Small intestine (tissue), 7 donors: ENCODE results near the gene KLRG1. TPM values are rescaled to one million over a fixed set of nuclear protein-coding genes. Genes with fewer than 3 reads are reported as not detected.
A peak's percentile ranks its signal among the peaks of the same experiment; 100 is the strongest.

ENCODE experiments used
- DNase-seq, 2 donors: peaks; one replicate each; pipeline versions ENCODE4 v3.0.0 to v3.0.0-alpha.2; 2013
- FAIRE-seq: peaks from 2 replicates; lab custom pipeline; 2012; peaks lifted over from hg19 to GRCh38; lab: Jason Lieb, UNC
- H3K27ac ChIP-seq, 3 donors: one replicate each; pipeline ENCODE4 v1.5.1; 2013; ENCODE audit warnings: low read length in 2 of 3, mild to moderate bottlenecking in 2 of 3, control low read depth in 1 of 3, inconsistent platforms in 1 of 3, low read depth in 1 of 3, moderate library complexity in 1 of 3
- H3K27me3 ChIP-seq, 3 donors: one replicate each; pipeline ENCODE4 v1.6.1; 2013; ENCODE audit warnings: low read length in 3 of 3, inconsistent platforms in 1 of 3; ENCODE audit not compliant: control insufficient read depth in 3 of 3, insufficient read depth in 3 of 3
- H3K36me3 ChIP-seq, 3 donors: one replicate each; pipeline ENCODE4 v1.6.1; 2013; ENCODE audit warnings: low read length in 3 of 3, inconsistent platforms in 1 of 3, low read depth in 1 of 3, mild to moderate bottlenecking in 1 of 3, moderate library complexity in 1 of 3; ENCODE audit not compliant: control insufficient read depth in 3 of 3, insufficient read depth in 2 of 3
- H3K4me1 ChIP-seq, 3 donors: one replicate each; pipeline ENCODE4 v1.6.1; 2013; ENCODE audit warnings: low read length in 2 of 3, inconsistent platforms in 1 of 3, low read depth in 1 of 3, mild to moderate bottlenecking in 1 of 3, moderate library complexity in 1 of 3; ENCODE audit not compliant: control insufficient read depth in 3 of 3, insufficient read depth in 2 of 3
- H3K4me3 ChIP-seq, 3 donors: one replicate each; pipeline ENCODE4 v1.5.1; 2013; ENCODE audit warnings: low read length in 3 of 3, control low read depth in 1 of 3, inconsistent platforms in 1 of 3, low read depth in 1 of 3, mild to moderate bottlenecking in 1 of 3, moderate library complexity in 1 of 3
- H3K9me3 ChIP-seq, 2 donors: one replicate each; pipeline ENCODE4 v1.6.1; 2013; ENCODE audit warnings: low read depth in 1 of 2, low read length in 1 of 2; ENCODE audit not compliant: control insufficient read depth in 2 of 2, insufficient read depth in 1 of 2
- WGBS, 3 donors: extraction: QIAGEN DNeasy Blood & Tissue Kit; methylation state at CpG; one replicate each; pipeline ENCODE4 v1.1.7; 2013; 5-methylcytosine and 5-hydroxymethylcytosine counted together
- polyA plus RNA-seq, 4 donors: library from polyadenylated mRNA; stranded (reverse) in 3 of 4; unstranded in 1 of 4; fragments of 200-250 nt in 3 of 4; fragments of 120-200 nt in 1 of 4; gene quantifications; one replicate each; pipeline versions ENCODE4 v1.2.1 to v1.2.3, GENCODE V29; 2013
- donor health status: healthy with polysubstance abuse.
- donor health status: control.
- donor health status: control.
- donor health status: Bipolar disorder and iron deficiency.
- donor health status: healthy.

KLRG1 gene
- polyA plus RNA-seq, 4 donors = 1.4 to 1.7 (median 1.6) TPM; not detected in 1

DNA sequence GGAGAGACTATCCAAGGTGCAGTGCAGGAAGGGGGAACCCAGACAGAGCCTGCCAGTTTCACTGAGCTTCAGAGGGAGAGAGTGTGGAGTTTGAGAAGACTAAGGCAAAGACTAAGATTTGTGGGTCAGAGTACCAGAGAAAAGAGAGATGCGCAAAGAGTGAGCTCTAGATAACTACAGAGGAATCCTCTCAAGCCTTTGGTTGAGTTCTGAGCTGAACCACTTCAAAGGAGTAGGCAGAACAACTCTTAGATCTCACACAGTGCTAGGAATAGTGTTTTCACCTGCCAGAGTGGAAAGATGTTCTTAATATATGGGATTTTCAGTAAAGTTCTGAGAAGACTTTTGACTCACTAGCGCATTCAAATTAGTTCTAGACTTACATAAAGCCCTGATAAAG lies 29.2 kb upstream of the KLRG1 start:
- no peak overlapping the region for H3K27ac ChIP-seq
- no peak for DNase-seq
- FAIRE-seq = no peak
- no peaks in the 10 kb centered on the region for H3K4me1 ChIP-seq
- H3K4me3 ChIP-seq = no peak overlapping the region
- peaks cover 0 to 11% of the 10 kb centered on the region in 2 donors for H3K9me3 ChIP-seq
- 90 to 100% (median 98%) methylated on average over 2 of the region's 2 CpGs for WGBS, 3 donors
- H3K36me3 ChIP-seq = no peaks in the 10 kb centered on the region
- H3K27me3 ChIP-seq = no peaks in the 10 kb centered on the region

DNA sequence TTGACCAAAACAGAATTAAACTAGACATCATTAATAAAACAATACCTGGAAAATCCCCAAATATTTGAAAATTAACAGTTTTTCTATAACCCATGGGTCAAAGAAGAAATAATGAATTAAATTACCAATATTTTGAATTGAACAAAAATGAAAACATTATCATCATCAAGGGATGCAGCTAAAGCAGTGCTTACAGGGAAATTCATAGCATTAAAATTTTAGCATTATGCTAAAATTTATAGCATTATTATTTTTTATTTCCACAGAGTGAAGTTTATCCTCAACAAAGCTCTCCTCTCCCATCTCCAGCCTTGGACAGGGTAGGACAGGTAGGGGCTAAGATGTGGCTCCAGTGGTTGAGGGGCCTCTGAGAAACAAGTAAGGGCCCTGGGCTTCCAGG lies 20.6 kb upstream of the KLRG1 start:
- FAIRE-seq (no peak), DNase-seq (no peak)
- peaks cover 0 to 18% of the 10 kb centered on the region in 2 donors for H3K9me3 ChIP-seq

DNA sequence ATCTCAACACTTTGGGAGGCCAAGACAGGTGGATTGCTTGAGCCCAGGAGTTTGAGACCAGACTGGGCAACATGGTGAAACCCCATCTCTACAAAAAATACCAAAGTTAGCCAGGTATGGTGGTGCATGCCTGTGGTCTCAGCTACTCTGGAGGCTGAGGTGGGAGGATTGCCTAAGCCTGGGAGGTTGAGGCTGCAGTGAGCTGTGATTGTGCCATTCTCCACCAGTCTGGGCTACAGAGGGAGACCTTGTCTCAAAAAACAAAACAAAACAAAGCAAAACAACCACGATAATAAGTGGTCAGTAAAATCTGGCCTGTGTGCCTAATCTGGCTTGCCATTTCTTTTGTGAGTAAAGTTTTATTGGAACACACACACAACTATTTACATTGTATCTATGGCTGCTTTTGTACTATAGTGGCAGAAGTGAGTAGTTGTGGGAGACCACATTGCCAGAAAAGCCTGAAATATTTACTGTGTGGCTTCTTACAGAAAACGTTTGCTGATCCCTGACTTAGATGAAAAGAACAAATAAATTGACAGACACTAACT lies 19.4 kb upstream of the KLRG1 start:
- FAIRE-seq = no peak
- no peaks in the 10 kb centered on the region for H3K4me1 ChIP-seq

More for the DNA sequence above, 20.6 kb upstream of the KLRG1 start:
- Histone ChIP-seq H3K36me3 (no peaks in the 10 kb centered on the region), H3K4me1 (no peaks in the 10 kb centered on the region), H3K4me3 (no peak overlapping the region), H3K27ac (no peak overlapping the region), H3K27me3 (no peaks in the 10 kb centered on the region)

GRCh38 chr12:8970432-8970831 lies 18.9 kb upstream of the KLRG1 start:
- H3K9me3 ChIP-seq = peaks cover 0 to 18% of the 10 kb centered on the region in 2 donors
- H3K27ac ChIP-seq = no peak overlapping the region
- whole genome bisulfite sequencing, 3 donors = 75 to 89% (median 84%) methylated on average over 1 of the region's 1 CpG
- no peaks in the 10 kb centered on the region for H3K4me1 ChIP-seq
- DNase-seq (no peak), FAIRE-seq (no peak)
- no peaks in the 10 kb centered on the region for H3K36me3 ChIP-seq
- no peak overlapping the region for H3K4me3 ChIP-seq
- no peaks in the 10 kb centered on the region for H3K27me3 ChIP-seq

More for the DNA sequence above, 19.4 kb upstream of the KLRG1 start:
- Histone ChIP-seq H3K9me3 (peaks cover 0 to 18% of the 10 kb centered on the region in 2 donors), H3K36me3 (no peaks in the 10 kb centered on the region), H3K4me3 (no peak overlapping the region), H3K27ac (no peak overlapping the region), H3K27me3 (no peaks in the 10 kb centered on the region)
- 51 to 64% (median 54%) methylated on average over 2 of the region's 2 CpGs for WGBS, 3 donors
- no peak for DNase-seq

DNA sequence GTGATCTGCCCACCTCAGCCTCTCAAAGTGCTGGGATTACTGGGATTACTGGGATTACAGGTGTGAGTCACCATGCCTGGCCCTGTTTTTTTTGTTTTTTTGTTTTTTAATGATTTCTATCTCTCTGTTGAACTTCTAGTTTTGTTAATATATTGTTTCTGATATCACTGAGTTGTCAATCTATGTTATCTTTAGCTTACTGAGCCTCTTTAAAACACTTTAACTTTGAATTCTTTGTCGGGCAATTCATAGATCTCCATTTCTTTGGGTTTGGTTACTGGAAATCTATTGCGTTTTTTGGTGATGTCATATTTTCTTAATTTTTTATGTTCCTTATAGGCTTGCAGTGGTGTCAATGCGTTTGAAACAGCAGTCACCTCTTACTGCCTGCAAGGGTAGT lies 9.2 kb upstream of the KLRG1 start:
- no peak for DNase-seq
- Histone ChIP-seq H3K27ac (no peak overlapping the region), H3K9me3 (peaks cover 0 to 17% of the 10 kb centered on the region in 2 donors), H3K27me3 (no peaks in the 10 kb centered on the region), H3K36me3 (no peaks in the 10 kb centered on the region), H3K4me3 (no peak overlapping the region), H3K4me1 (no peaks in the 10 kb centered on the region)
- no peak for FAIRE-seq
- 82 to 93% (median 91%) methylated on average over 3 of the region's 3 CpGs for WGBS, 3 donors

GRCh38 chr12:8985213-8985754 lies 4.1 kb upstream of the KLRG1 start:
- Histone ChIP-seq H3K4me1 (peaks cover 0 to 5% (median 0%) of the 10 kb centered on the region in 3 donors), H3K27me3 (no peaks in the 10 kb centered on the region), H3K4me3 (no peak overlapping the region), H3K36me3 (no peaks in the 10 kb centered on the region), H3K27ac (no peak overlapping the region), H3K9me3 (peaks cover 0 to 6% of the 10 kb centered on the region in 2 donors)
- 73 to 90% (median 79%) methylated on average over 1 of the region's 1 CpG for WGBS, 3 donors
- DNase-seq (no peak), FAIRE-seq (no peak)

DNA sequence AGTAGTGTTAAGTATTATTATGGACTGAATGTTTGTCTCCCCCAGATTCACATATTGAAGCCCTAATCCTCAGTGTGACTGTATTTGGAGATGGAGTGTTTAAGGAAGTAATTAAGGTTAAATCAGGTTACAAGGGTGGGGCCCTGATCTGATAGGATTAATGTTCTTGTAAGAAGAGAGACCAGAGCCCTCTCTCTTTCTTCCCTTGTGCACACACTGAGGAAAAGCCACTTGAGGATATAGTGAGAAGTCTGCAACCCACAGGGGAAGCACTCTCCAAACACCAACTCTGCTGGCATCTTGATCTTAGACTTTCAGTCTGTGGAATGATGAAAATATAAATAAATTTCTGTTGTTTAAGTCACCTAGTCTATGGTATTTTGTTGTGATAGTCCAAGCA lies 2.2 kb upstream of the KLRG1 start:
- Histone ChIP-seq H3K9me3 (no peaks in the 10 kb centered on the region), H3K4me3 (no peak overlapping the region), H3K27ac (no peak overlapping the region), H3K4me1 (peaks cover 0 to 5% (median 0%) of the 10 kb centered on the region in 3 donors), H3K36me3 (no peaks in the 10 kb centered on the region), H3K27me3 (no peaks in the 10 kb centered on the region)
- DNase-seq (peak in 1 of 2 donors; percentile 7), FAIRE-seq (no peak)

DNA sequence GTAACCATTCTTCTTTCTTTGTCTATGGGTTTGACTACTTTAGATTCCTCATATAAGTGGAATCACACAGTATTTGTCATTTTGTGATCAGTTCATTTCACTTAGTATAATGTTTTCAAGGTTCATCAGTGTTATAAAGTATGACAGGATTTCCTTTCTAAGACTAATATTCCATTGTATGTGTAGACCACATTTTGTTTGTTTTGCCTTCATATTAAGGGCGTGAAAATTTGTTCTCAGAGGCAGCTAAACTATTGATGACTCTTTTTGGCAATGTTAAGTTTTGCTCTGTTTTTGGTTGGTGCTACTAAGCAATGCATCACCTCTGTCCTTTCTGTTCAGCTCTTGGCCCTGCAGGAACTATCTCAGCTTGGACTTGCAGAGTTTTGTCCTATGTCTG lies 1.7 kb upstream of the KLRG1 start:
- Histone ChIP-seq H3K27ac (peak overlapping the region in 1 of 3 donors; percentile 36), H3K9me3 (no peaks in the 10 kb centered on the region), H3K4me1 (peaks cover 0 to 5% (median 0%) of the 10 kb centered on the region in 3 donors), H3K4me3 (no peak overlapping the region), H3K27me3 (no peaks in the 10 kb centered on the region), H3K36me3 (no peaks in the 10 kb centered on the region)
- DNase-seq (no peak), FAIRE-seq (no peak)
- 65 to 81% (median 71%) methylated on average over 1 of the region's 1 CpG for WGBS, 3 donors
